DMS 273 (cell line): Measurements from ENCODE around the gene ZRANB3.
A peak's percentile ranks its signal among the peaks of the same experiment; 100 is the strongest.

Source experiments
- DNase-seq: peaks from one replicate; lab custom pipeline; 2025; ENCODE audit not compliant: unreplicated experiment; lab: John Stamatoyannopoulos, UW

ZRANB3 gene

GRCh38 chr2:135182190-135182589 is 348.8 kb downstream of the ZRANB3 start:
- DNase-seq, result no peak

GRCh38 chr2:135179689-135180088 is 351.3 kb downstream of the ZRANB3 start:
- DNase-seq, result peak; percentile 13

GRCh38 chr2:135175177-135175576 is 355.8 kb downstream of the ZRANB3 start:
- DNase-seq, result no peak

- DNase-seq, result no peak
Observed at GRCh38 chr2:135174810-135175093, 356.3 kb downstream of the ZRANB3 start.

GRCh38 chr2:135174049-135174809 is 356.8 kb downstream of the ZRANB3 start:
- DNase-seq, result no peak

- no peak for DNase-seq
Observed at GRCh38 chr2:135169900-135170753, 360.9 kb downstream of the ZRANB3 start.

GRCh38 chr2:135168204-135168856 is 362.7 kb downstream of the ZRANB3 start:
- no peak for DNase-seq

GRCh38 chr2:135167273-135167672 is 363.7 kb downstream of the ZRANB3 start:
- DNase-seq, result no peak

GRCh38 chr2:135164431-135164830 is 366.6 kb downstream of the ZRANB3 start:
- DNase-seq, result no peak

GRCh38 chr2:135163901-135164300 is 367.1 kb downstream of the ZRANB3 start:
- DNase-seq, result no peak

- no peak for DNase-seq
Observed at GRCh38 chr2:135163306-135163705, 367.7 kb downstream of the ZRANB3 start.

GRCh38 chr2:135162786-135163185 is 368.2 kb downstream of the ZRANB3 start:
- no peak for DNase-seq

- DNase-seq, result no peak
Observed at GRCh38 chr2:135162377-135162776, 368.6 kb downstream of the ZRANB3 start.

GRCh38 chr2:135159191-135159590 is 371.8 kb downstream of the ZRANB3 start:
- DNase-seq, result no peak

GRCh38 chr2:135157856-135158255 is 373.2 kb downstream of the ZRANB3 start:
- DNase-seq, result no peak

GRCh38 chr2:135154962-135155361 is 376.1 kb downstream of the ZRANB3 start:
- no peak for DNase-seq

GRCh38 chr2:135152361-135152760 is 378.7 kb downstream of the ZRANB3 start:
- DNase-seq, result no peak

GRCh38 chr2:135151615-135152014 is 379.4 kb downstream of the ZRANB3 start:
- no peak for DNase-seq

GRCh38 chr2:135150725-135151124 is 380.3 kb downstream of the ZRANB3 start:
- DNase-seq, result no peak

- DNase-seq, result no peak
Observed at GRCh38 chr2:135149251-135149650, 381.8 kb downstream of the ZRANB3 start.

GRCh38 chr2:135144343-135144742 is 386.7 kb downstream of the ZRANB3 start:
- DNase-seq, result no peak

GRCh38 chr2:135142323-135142722 is 388.7 kb downstream of the ZRANB3 start:
- no peak for DNase-seq
